Neuron (in vitro differentiated cells): Measurements from ENCODE around the gene FARP2.

Experiments
- H2AFZ ChIP-seq: one replicate; pipeline ENCODE4 v1.6.1; 2013; ENCODE audit warnings: low read depth, mild to moderate bottlenecking, inconsistent platforms, low read length, moderate library complexity
- H3K27me3 ChIP-seq: one replicate; pipeline ENCODE4 v1.6.1; 2013; ENCODE audit warnings: low read length; ENCODE audit not compliant: insufficient read depth
- H3K36me3 ChIP-seq: one replicate; pipeline ENCODE4 v1.6.1; 2013; ENCODE audit warnings: low read length; ENCODE audit not compliant: insufficient read depth
- H3K4me1 ChIP-seq: one replicate; pipeline ENCODE4 v1.6.1; 2013; ENCODE audit warnings: low read length; ENCODE audit not compliant: insufficient read depth
- H3K4me3 ChIP-seq: 2 replicates; pipeline ENCODE4 v1.5.1; 2013; ENCODE audit warnings: mild to moderate bottlenecking, low read length, moderate library complexity
- H3K9me3 ChIP-seq: one replicate; pipeline ENCODE4 v1.6.1; 2013; ENCODE audit warnings: low read length

The FARP2 gene

GRCh38 chr2:241355983-241356870 is at the start of gene FARP2:
Gene FARP2 (plus strand): TSS chr2:241356285. CDS start chr2:241373108, 16,823 bp downstream.
- peaks cover 35% of the 10 kb centered on the region for H3K36me3 ChIP-seq
- H3K9me3 ChIP-seq = no peaks in the 10 kb centered on the region
- H3K4me1 ChIP-seq = peaks cover 6% of the 10 kb centered on the region
- H3K27me3 ChIP-seq = no peaks in the 10 kb centered on the region
- peak within 1 kb of the TSS; percentile 22 for H2AFZ ChIP-seq
- H3K4me3 ChIP-seq = peak within 1 kb of the TSS; percentile 94

GRCh38 chr2:241307055-241307454 is 49.0 kb upstream of the FARP2 start:
- H3K9me3 ChIP-seq = no peaks in the 10 kb centered on the region
- no peaks in the 10 kb centered on the region for H3K27me3 ChIP-seq
- H3K36me3 ChIP-seq = peaks cover 5% of the 10 kb centered on the region
- H3K4me3 ChIP-seq = no peak overlapping the region
- H3K4me1 ChIP-seq = no peaks in the 10 kb centered on the region
- H2AFZ ChIP-seq = no peak overlapping the region

- Histone ChIP-seq H3K4me1 (no peaks in the 10 kb centered on the region), H3K27me3 (no peaks in the 10 kb centered on the region), H3K4me3 (no peak overlapping the region), H3K9me3 (no peaks in the 10 kb centered on the region), H3K36me3 (peaks cover 5% of the 10 kb centered on the region), H2AFZ (no peak overlapping the region)
Observed at GRCh38 chr2:241308267-241308666, 47.8 kb upstream of the FARP2 start.

- peaks cover 6% of the 10 kb centered on the region for H3K4me1 ChIP-seq
- H3K36me3 ChIP-seq = peaks cover 5% of the 10 kb centered on the region
- H3K9me3 ChIP-seq = no peaks in the 10 kb centered on the region
- no peaks in the 10 kb centered on the region for H3K27me3 ChIP-seq
- H2AFZ ChIP-seq = no peak overlapping the region
- no peak overlapping the region for H3K4me3 ChIP-seq
Observed at GRCh38 chr2:241308832-241309500, 47.1 kb upstream of the FARP2 start.

- H3K9me3 ChIP-seq = no peaks in the 10 kb centered on the region
- H3K4me1 ChIP-seq = peaks cover 13% of the 10 kb centered on the region
- H3K27me3 ChIP-seq = no peaks in the 10 kb centered on the region
- no peak overlapping the region for H2AFZ ChIP-seq
- H3K4me3 ChIP-seq = no peak overlapping the region
- peaks cover 5% of the 10 kb centered on the region for H3K36me3 ChIP-seq
Observed at GRCh38 chr2:241309684-241310117, 46.4 kb upstream of the FARP2 start.

- Histone ChIP-seq H3K4me1 (peaks cover 13% of the 10 kb centered on the region), H3K4me3 (no peak overlapping the region), H3K9me3 (no peaks in the 10 kb centered on the region), H2AFZ (no peak overlapping the region), H3K27me3 (no peaks in the 10 kb centered on the region), H3K36me3 (peaks cover 5% of the 10 kb centered on the region)
Observed at GRCh38 chr2:241310917-241311566, 45.0 kb upstream of the FARP2 start.

- Histone ChIP-seq H3K27me3 (no peaks in the 10 kb centered on the region), H3K36me3 (peaks cover 5% of the 10 kb centered on the region), H3K4me1 (peaks cover 15% of the 10 kb centered on the region), H3K4me3 (no peak overlapping the region), H3K9me3 (no peaks in the 10 kb centered on the region), H2AFZ (no peak overlapping the region)
Observed at GRCh38 chr2:241312082-241312481, 44.0 kb upstream of the FARP2 start.

- peaks cover 29% of the 10 kb centered on the region for H3K4me1 ChIP-seq
- H3K36me3 ChIP-seq = peaks cover 12% of the 10 kb centered on the region
- H3K9me3 ChIP-seq = no peaks in the 10 kb centered on the region
- no peak overlapping the region for H2AFZ ChIP-seq
- H3K27me3 ChIP-seq = no peaks in the 10 kb centered on the region
- peak overlapping the region; percentile 81 for H3K4me3 ChIP-seq
Observed at GRCh38 chr2:241313543-241314095, 42.5 kb upstream of the FARP2 start.

- Histone ChIP-seq H3K27me3 (no peaks in the 10 kb centered on the region), H2AFZ (peak overlapping the region; percentile 74), H3K9me3 (no peaks in the 10 kb centered on the region), H3K4me3 (peak overlapping the region; percentile 81), H3K36me3 (peaks cover 8% of the 10 kb centered on the region), H3K4me1 (peaks cover 33% of the 10 kb centered on the region)
Observed at GRCh38 chr2:241314226-241315092, 41.6 kb upstream of the FARP2 start.

- Histone ChIP-seq H3K36me3 (peaks cover 11% of the 10 kb centered on the region), H3K4me1 (peaks cover 33% of the 10 kb centered on the region), H3K27me3 (no peaks in the 10 kb centered on the region), H3K4me3 (peak within 1 kb of the TSS; percentile 87), H2AFZ (peak within 1 kb of the TSS; percentile 74), H3K9me3 (no peaks in the 10 kb centered on the region)
Observed at GRCh38 chr2:241315093-241315878, 40.8 kb upstream of the FARP2 start, which contains the start of gene HDLBP. Gene HDLBP (minus strand): TSS chr2:241315672. CDS start chr2:241266869, 48,803 bp downstream.

GRCh38 chr2:241315879-241316631 is 40.0 kb upstream of the FARP2 start, which contains the start of gene SEPTIN2:
Gene SEPTIN2 (plus strand): TSS chr2:241315925. CDS start chr2:241324233, 8,308 bp downstream.
- Histone ChIP-seq H2AFZ (peak within 1 kb of the TSS; percentile 74), H3K9me3 (no peaks in the 10 kb centered on the region), H3K4me1 (peaks cover 33% of the 10 kb centered on the region), H3K4me3 (peak within 1 kb of the TSS; percentile 87), H3K36me3 (peaks cover 11% of the 10 kb centered on the region), H3K27me3 (no peaks in the 10 kb centered on the region)
